ENCODE measurements around the gene TPRA1. TPM values are rescaled to one million over a fixed set of nuclear protein-coding genes. Genes with fewer than 3 reads are reported as not detected.

TPRA1 gene
- polyA plus RNA-seq, 2 donors = 20.2 to 22.1 TPM

GRCh38 chr3:127597020-127597771 lies 6.7 kb upstream of the TPRA1 start:
- no peaks in the 10 kb centered on the region for H3K4me1 ChIP-seq (ENCODE audit: control insufficient read depth in 2 of 2, insufficient read depth in 2 of 2, low read length in 1 of 2)
- no peaks in the 10 kb centered on the region for H3K36me3 ChIP-seq (ENCODE audit: control insufficient read depth in 2 of 2, insufficient read depth in 2 of 2, low read length in 1 of 2)
- no peaks in the 10 kb centered on the region for H3K9me3 ChIP-seq (ENCODE audit: control insufficient read depth in 2 of 2, insufficient read depth in 1 of 2, low read depth in 1 of 2, low read length in 1 of 2)
- no peak overlapping the region for H3K27ac ChIP-seq (ENCODE audit: low read depth in 2 of 2, low read length in 1 of 2)
- H3K27me3 ChIP-seq (ENCODE audit: control insufficient read depth in 1 of 2, insufficient read depth in 2 of 2, low read length in 2 of 2) = no peaks in the 10 kb centered on the region
- no peak overlapping the region for H3K4me3 ChIP-seq (ENCODE audit: low read depth in 1 of 2, low read length in 2 of 2)
- 78% methylated on average over 12 of the region's 12 CpGs for WGBS, 2 donors

GRCh38 chr3:127595303-127595702 lies 4.8 kb upstream of the TPRA1 start:
- Histone ChIP-seq H3K4me1 (ENCODE audit: control insufficient read depth in 2 of 2, insufficient read depth in 2 of 2, low read length in 1 of 2) (peaks cover 0 to 8% of the 10 kb centered on the region in 2 donors), H3K36me3 (ENCODE audit: control insufficient read depth in 2 of 2, insufficient read depth in 2 of 2, low read length in 1 of 2) (no peaks in the 10 kb centered on the region), H3K27me3 (ENCODE audit: control insufficient read depth in 1 of 2, insufficient read depth in 2 of 2, low read length in 2 of 2) (no peaks in the 10 kb centered on the region), H3K27ac (ENCODE audit: low read depth in 2 of 2, low read length in 1 of 2) (no peak overlapping the region), H3K4me3 (ENCODE audit: low read depth in 1 of 2, low read length in 2 of 2) (no peak overlapping the region), H3K9me3 (ENCODE audit: control insufficient read depth in 2 of 2, insufficient read depth in 1 of 2, low read depth in 1 of 2, low read length in 1 of 2) (no peaks in the 10 kb centered on the region)
- 84 to 88% methylated on average over 4 of the region's 4 CpGs for WGBS, 2 donors

DNA sequence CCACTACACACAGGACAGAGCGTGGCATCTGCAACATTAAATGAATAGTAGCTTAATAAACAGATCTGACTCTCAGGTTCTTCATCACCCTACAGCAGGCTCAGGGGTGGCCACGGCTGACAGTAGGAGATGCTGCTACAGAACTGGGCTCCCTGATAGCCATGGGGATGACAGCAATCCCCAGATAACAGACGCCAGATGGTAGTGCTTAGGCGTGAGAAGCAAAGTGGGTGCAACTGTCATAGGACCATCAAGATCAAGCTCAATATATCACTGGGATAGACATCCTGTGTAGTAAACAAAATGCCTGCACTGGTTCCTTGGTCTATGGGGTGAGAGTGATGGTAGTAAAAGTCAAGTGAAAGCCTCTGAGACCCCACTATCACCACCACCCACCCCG lies 2.6 kb upstream of the TPRA1 start:
- Histone ChIP-seq H3K4me1 (ENCODE audit: control insufficient read depth in 2 of 2, insufficient read depth in 2 of 2, low read length in 1 of 2) (peaks cover 8 to 17% of the 10 kb centered on the region in 2 donors), H3K27me3 (ENCODE audit: control insufficient read depth in 1 of 2, insufficient read depth in 2 of 2, low read length in 2 of 2) (no peaks in the 10 kb centered on the region), H3K4me3 (ENCODE audit: low read depth in 1 of 2, low read length in 2 of 2) (no peak overlapping the region), H3K9me3 (ENCODE audit: control insufficient read depth in 2 of 2, insufficient read depth in 1 of 2, low read depth in 1 of 2, low read length in 1 of 2) (no peaks in the 10 kb centered on the region), H3K36me3 (ENCODE audit: control insufficient read depth in 2 of 2, insufficient read depth in 2 of 2, low read length in 1 of 2) (no peaks in the 10 kb centered on the region), H3K27ac (ENCODE audit: low read depth in 2 of 2, low read length in 1 of 2) (no peak overlapping the region)
- WGBS, 2 donors = 90 to 93% methylated on average over 5 of the region's 5 CpGs

DNA sequence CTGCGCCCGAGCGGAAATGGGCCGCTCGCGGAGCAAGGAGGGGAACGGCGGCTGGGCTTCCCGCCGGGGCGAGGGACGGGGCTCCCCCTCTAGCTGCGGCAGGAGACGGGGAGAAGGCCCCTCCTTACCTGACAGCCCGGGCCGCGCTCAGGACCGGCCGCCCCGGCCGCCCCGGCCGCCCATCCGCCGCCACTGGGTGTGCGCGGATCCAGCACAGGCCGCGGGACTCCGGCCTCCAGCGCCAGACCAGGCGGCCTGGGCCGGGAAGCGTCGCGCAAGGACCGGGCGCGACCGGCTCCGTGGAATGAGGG lies 296 bp downstream of the TPRA1 start:
- Histone ChIP-seq H3K9me3 (ENCODE audit: control insufficient read depth in 2 of 2, insufficient read depth in 1 of 2, low read depth in 1 of 2, low read length in 1 of 2) (no peaks in the 10 kb centered on the region), H3K4me1 (ENCODE audit: control insufficient read depth in 2 of 2, insufficient read depth in 2 of 2, low read length in 1 of 2) (peaks cover 27 to 32% of the 10 kb centered on the region in 2 donors), H3K36me3 (ENCODE audit: control insufficient read depth in 2 of 2, insufficient read depth in 2 of 2, low read length in 1 of 2) (peaks cover 0 to 3% of the 10 kb centered on the region in 2 donors), H3K27me3 (ENCODE audit: control insufficient read depth in 1 of 2, insufficient read depth in 2 of 2, low read length in 2 of 2) (no peaks in the 10 kb centered on the region), H3K4me3 (ENCODE audit: low read depth in 1 of 2, low read length in 2 of 2) (peak overlapping the region; percentile 89 to 93), H3K27ac (ENCODE audit: low read depth in 2 of 2, low read length in 1 of 2) (peak overlapping the region; percentile 89 to 97)
- WGBS, 2 donors = 0 to 1% methylated on average over 21 to 41 of the region's 41 CpGs

GRCh38 chr3:127589600-127590281 lies 792 bp downstream of the TPRA1 start:
- Histone ChIP-seq H3K27ac (ENCODE audit: low read depth in 2 of 2, low read length in 1 of 2) (peak overlapping the region; percentile 89 to 97), H3K27me3 (ENCODE audit: control insufficient read depth in 1 of 2, insufficient read depth in 2 of 2, low read length in 2 of 2) (no peaks in the 10 kb centered on the region), H3K36me3 (ENCODE audit: control insufficient read depth in 2 of 2, insufficient read depth in 2 of 2, low read length in 1 of 2) (peaks cover 0 to 3% of the 10 kb centered on the region in 2 donors), H3K9me3 (ENCODE audit: control insufficient read depth in 2 of 2, insufficient read depth in 1 of 2, low read depth in 1 of 2, low read length in 1 of 2) (no peaks in the 10 kb centered on the region), H3K4me1 (ENCODE audit: control insufficient read depth in 2 of 2, insufficient read depth in 2 of 2, low read length in 1 of 2) (peaks cover 31 to 33% of the 10 kb centered on the region in 2 donors), H3K4me3 (ENCODE audit: low read depth in 1 of 2, low read length in 2 of 2) (peak overlapping the region; percentile 89 to 93)
- WGBS, 2 donors = 1% methylated on average over 50 to 56 of the region's 56 CpGs

DNA sequence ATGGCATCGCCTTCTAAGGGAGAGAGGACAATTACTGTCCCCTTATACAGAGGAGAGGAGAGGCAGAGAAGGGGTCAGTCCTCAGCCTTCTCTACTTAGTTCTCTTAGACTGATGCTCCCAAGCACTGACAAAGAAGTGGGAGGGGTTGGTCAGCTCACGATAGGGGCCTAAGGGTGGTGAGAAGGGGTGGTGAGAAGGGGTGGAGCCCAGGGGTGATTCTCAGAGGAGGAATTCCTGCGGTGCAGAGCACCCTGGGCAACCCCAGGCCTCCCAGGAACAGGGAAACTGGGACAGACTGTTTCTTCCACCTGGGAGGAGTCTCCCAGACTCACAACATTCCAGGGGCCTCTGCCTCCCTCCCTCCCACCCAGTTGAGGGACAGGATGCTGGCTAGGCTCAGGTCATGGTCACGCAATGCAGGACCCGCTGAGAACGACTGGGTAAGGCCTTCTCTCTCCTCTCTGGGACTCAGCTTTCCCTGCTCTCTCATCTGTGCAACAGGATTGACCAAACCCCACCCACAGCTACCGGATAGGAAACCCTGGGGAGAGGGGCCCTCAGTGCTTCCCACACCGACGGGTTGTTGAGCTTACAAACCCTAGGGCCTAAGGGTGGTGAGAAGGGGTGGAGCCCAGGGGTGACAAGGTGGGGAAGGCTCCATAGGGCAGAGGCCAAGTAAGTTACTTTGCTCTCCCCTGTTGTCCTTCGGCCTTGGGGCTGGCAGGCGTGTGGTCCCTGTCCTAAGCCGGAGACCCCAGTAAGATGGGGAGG lies 1.5 kb downstream of the TPRA1 start:
- whole genome bisulfite sequencing, 2 donors = 16 to 19% methylated on average over 12 of the region's 12 CpGs
- H3K4me1 ChIP-seq (ENCODE audit: control insufficient read depth in 2 of 2, insufficient read depth in 2 of 2, low read length in 1 of 2) = peaks cover 34 to 35% of the 10 kb centered on the region in 2 donors
- H3K9me3 ChIP-seq (ENCODE audit: control insufficient read depth in 2 of 2, insufficient read depth in 1 of 2, low read depth in 1 of 2, low read length in 1 of 2) = no peaks in the 10 kb centered on the region
- peaks cover 0 to 3% of the 10 kb centered on the region in 2 donors for H3K36me3 ChIP-seq (ENCODE audit: control insufficient read depth in 2 of 2, insufficient read depth in 2 of 2, low read length in 1 of 2)
- H3K27me3 ChIP-seq (ENCODE audit: control insufficient read depth in 1 of 2, insufficient read depth in 2 of 2, low read length in 2 of 2) = no peaks in the 10 kb centered on the region
- peak overlapping the region in 1 of 2 donors; percentile 97 for H3K27ac ChIP-seq (ENCODE audit: low read depth in 2 of 2, low read length in 1 of 2)
- peak overlapping the region; percentile 89 to 93 for H3K4me3 ChIP-seq (ENCODE audit: low read depth in 1 of 2, low read length in 2 of 2)

- 81 to 84% methylated on average over 4 of the region's 4 CpGs for WGBS, 2 donors
- H3K4me1 ChIP-seq (ENCODE audit: control insufficient read depth in 2 of 2, insufficient read depth in 2 of 2, low read length in 1 of 2) = peaks cover 34 to 35% of the 10 kb centered on the region in 2 donors
Observed at GRCh38 chr3:127587876-127588275, 2.7 kb downstream of the TPRA1 start.

DNA sequence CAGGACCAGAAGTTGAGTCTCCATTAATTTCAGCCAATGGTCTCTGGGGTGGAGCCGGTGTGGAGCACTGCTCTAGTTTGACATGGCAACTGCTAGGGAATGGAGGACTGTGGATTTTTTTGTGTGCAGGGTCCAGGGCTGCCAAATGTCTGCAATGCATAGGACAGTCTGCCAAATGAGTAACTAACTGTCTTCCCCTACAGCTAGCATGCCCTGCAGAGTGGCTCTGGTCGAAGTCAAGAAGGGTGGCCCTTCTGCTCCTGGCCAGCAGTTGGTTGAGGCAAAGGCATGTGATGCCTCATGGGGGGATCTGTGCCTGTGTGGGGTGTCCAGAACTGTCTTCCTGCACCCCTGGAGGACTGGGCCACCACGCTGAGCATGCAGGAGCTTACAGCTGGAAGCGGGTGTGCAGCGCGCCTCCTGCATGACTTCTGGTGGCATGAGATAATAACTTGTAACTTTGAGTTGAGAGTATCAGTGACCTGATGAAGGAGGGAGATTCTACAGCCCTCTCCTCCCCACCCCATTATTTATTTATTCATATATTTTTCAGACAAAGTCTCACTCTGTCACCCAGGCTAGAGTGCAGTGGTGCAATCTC lies 4.6 kb downstream of the TPRA1 start:
- no peaks in the 10 kb centered on the region for H3K27me3 ChIP-seq (ENCODE audit: control insufficient read depth in 1 of 2, insufficient read depth in 2 of 2, low read length in 2 of 2)
- H3K4me1 ChIP-seq (ENCODE audit: control insufficient read depth in 2 of 2, insufficient read depth in 2 of 2, low read length in 1 of 2) = peaks cover 27 to 34% of the 10 kb centered on the region in 2 donors
- H3K4me3 ChIP-seq (ENCODE audit: low read depth in 1 of 2, low read length in 2 of 2) = no peak overlapping the region
- peak overlapping the region in 1 of 2 donors; percentile 29 for H3K27ac ChIP-seq (ENCODE audit: low read depth in 2 of 2, low read length in 1 of 2)
- H3K36me3 ChIP-seq (ENCODE audit: control insufficient read depth in 2 of 2, insufficient read depth in 2 of 2, low read length in 1 of 2) = peaks cover 0 to 3% of the 10 kb centered on the region in 2 donors
- WGBS, 2 donors = 91 to 96% methylated on average over 6 of the region's 6 CpGs
- H3K9me3 ChIP-seq (ENCODE audit: control insufficient read depth in 2 of 2, insufficient read depth in 1 of 2, low read depth in 1 of 2, low read length in 1 of 2) = no peaks in the 10 kb centered on the region

More at GRCh38 chr3:127587876-127588275, 2.7 kb downstream of the TPRA1 start:
- Histone ChIP-seq H3K27ac (ENCODE audit: low read depth in 2 of 2, low read length in 1 of 2) (peak overlapping the region in 1 of 2 donors; percentile 58), H3K27me3 (ENCODE audit: control insufficient read depth in 1 of 2, insufficient read depth in 2 of 2, low read length in 2 of 2) (no peaks in the 10 kb centered on the region), H3K4me3 (ENCODE audit: low read depth in 1 of 2, low read length in 2 of 2) (no peak overlapping the region), H3K9me3 (ENCODE audit: control insufficient read depth in 2 of 2, insufficient read depth in 1 of 2, low read depth in 1 of 2, low read length in 1 of 2) (no peaks in the 10 kb centered on the region), H3K36me3 (ENCODE audit: control insufficient read depth in 2 of 2, insufficient read depth in 2 of 2, low read length in 1 of 2) (peaks cover 0 to 3% of the 10 kb centered on the region in 2 donors)

- no peaks in the 10 kb centered on the region for H3K27me3 ChIP-seq (ENCODE audit: control insufficient read depth in 1 of 2, insufficient read depth in 2 of 2, low read length in 2 of 2)
- H3K27ac ChIP-seq (ENCODE audit: low read depth in 2 of 2, low read length in 1 of 2) = peak overlapping the region in 1 of 2 donors; percentile 29
- H3K4me1 ChIP-seq (ENCODE audit: control insufficient read depth in 2 of 2, insufficient read depth in 2 of 2, low read length in 1 of 2) = peaks cover 27 to 34% of the 10 kb centered on the region in 2 donors
- H3K36me3 ChIP-seq (ENCODE audit: control insufficient read depth in 2 of 2, insufficient read depth in 2 of 2, low read length in 1 of 2) = peaks cover 0 to 5% of the 10 kb centered on the region in 2 donors
- WGBS, 2 donors = 53 to 60% methylated on average over 4 of the region's 4 CpGs
- H3K4me3 ChIP-seq (ENCODE audit: low read depth in 1 of 2, low read length in 2 of 2) = no peak overlapping the region
- H3K9me3 ChIP-seq (ENCODE audit: control insufficient read depth in 2 of 2, insufficient read depth in 1 of 2, low read depth in 1 of 2, low read length in 1 of 2) = no peaks in the 10 kb centered on the region
Observed at GRCh38 chr3:127585163-127585812, 5.2 kb downstream of the TPRA1 start.
